22Rv1 (cell line): ENCODE results near the gene NSG1.

Source experiments
- H3K27ac ChIP-seq: fragments of 450-650 bp; 2 replicates; pipeline ENCODE4 v1.5.1; 2017
- ZFX ChIP-seq: fragments of 450-650 bp; IDR thresholded peaks from 2 replicates; pipeline ENCODE4 v1.6.1; 2017; ENCODE audit warnings: antibody characterized with exemption, borderline replicate concordance
- TF ChIP-seq, protein P1 (sequence below): fragments of 450-650 bp; IDR thresholded peaks from 2 replicates; pipeline ENCODE4 v1.5.1; 2017; ENCODE audit warnings: mild to moderate bottlenecking

NSG1 gene

DNA sequence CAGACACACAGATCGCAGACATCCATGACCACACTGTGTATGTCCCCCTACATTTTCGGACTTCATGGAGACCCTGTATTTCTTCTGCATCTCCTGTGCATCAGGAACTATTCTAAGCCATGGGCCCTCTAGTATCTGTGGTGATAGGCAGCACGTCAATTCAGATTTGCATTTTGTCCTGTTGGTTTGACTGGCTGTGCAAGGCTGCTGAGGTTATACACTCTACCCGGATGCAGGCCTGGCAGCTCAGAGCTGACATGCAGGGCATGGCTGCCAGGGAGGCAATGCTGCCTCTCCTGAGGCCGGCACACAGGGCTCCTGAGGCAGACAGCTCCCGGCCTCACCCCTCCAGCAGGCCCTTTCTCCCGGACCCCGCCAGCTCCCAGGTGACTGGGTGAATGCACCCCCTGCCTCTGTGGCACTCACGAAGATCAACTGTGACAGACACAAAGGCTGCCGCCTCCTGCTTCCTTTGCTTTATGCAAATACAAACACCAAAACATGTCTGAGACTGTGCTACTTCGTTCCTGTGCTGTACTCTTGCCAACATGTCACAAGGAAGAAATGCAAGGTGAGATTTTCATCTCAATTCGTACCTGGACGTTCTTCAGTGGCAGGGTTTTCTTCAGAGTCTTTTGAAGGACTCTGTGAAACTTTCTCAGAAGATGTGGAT is 51.0 kb downstream of the NSG1 start:
- no peak overlapping the region for H3K27ac ChIP-seq
- TF ChIP-seq ZFX = no peak
- TF ChIP-seq, protein P1, sequence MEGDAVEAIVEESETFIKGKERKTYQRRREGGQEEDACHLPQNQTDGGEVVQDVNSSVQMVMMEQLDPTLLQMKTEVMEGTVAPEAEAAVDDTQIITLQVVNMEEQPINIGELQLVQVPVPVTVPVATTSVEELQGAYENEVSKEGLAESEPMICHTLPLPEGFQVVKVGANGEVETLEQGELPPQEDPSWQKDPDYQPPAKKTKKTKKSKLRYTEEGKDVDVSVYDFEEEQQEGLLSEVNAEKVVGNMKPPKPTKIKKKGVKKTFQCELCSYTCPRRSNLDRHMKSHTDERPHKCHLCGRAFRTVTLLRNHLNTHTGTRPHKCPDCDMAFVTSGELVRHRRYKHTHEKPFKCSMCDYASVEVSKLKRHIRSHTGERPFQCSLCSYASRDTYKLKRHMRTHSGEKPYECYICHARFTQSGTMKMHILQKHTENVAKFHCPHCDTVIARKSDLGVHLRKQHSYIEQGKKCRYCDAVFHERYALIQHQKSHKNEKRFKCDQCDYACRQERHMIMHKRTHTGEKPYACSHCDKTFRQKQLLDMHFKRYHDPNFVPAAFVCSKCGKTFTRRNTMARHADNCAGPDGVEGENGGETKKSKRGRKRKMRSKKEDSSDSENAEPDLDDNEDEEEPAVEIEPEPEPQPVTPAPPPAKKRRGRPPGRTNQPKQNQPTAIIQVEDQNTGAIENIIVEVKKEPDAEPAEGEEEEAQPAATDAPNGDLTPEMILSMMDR = no peak

DNA sequence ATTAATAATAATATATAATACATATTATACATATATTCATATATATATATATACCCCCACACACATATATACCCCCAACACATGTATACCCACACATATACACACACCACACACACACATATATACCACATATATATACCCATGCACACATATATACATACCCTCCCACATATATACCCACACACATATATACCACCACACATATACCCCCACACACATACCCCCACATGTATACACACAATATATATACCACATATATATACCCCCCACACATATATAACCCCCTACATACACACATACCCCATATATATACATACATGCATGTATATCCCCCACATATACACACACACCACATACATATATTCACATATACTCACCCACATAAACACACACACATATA is 52.0 kb downstream of the NSG1 start:
- H3K27ac ChIP-seq = no peak overlapping the region
- no peak for TF ChIP-seq ZFX
- TF ChIP-seq, protein P1 = no peak

DNA sequence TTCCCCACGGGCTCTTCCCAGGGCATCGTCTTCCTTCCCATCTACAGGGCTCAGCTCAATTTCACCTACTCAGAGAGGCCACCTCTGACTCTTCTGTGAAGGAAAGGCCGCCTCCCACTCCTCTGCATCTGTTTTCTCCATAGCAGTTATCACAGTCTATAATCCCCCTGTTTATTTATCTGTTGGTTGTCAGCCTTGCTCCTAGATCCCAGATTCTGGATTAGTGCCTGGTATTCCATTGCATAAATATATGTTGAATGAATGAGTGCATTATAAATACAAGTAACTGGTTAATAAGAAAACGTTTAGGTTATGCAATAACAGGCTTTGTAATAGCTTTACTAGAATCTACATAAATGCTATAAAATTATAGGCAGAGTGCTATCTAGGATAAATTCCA is 52.9 kb downstream of the NSG1 start:
- H3K27ac ChIP-seq = no peak overlapping the region

DNA sequence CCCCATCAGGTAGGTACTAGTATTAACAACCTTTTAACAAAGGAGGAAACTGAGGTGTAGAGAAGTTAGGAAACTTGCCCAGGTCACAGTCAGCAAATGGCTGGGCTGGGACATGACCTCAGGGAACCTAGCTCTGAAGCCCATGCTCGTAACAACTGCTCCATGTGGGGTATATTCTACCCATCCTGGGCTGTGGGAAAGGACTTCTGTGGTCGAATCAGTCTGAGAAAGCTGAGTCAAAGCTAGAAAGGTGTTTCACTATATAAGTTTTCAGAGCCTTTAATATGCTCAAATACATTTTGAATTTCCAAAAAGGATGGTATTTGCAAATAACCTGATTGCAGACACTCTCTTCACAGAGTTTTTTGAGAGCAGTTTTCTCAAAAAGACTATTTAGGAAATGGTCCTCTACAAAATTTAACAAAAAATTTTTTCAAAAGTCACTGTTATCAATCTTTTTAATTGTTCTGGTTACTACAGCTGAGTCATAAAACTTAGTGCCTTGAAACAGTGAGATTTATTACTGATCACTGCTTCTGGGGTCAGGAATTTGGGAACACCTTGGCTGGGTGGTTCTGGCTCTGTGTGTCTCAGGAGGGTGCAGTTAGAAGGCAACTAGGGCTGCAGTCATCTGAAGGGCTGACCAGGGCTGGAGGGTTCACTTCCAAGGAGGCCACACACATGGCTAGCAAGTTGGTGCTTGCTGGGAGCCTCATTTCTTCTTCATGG is 53.6 kb downstream of the NSG1 start:
- TF ChIP-seq, protein P1 = no peak
- TF ChIP-seq ZFX = no peak
- no peak overlapping the region for H3K27ac ChIP-seq

More for the DNA sequence above, 52.9 kb downstream of the NSG1 start:
- TF ChIP-seq ZFX = no peak
- TF ChIP-seq, protein P1 = no peak

DNA sequence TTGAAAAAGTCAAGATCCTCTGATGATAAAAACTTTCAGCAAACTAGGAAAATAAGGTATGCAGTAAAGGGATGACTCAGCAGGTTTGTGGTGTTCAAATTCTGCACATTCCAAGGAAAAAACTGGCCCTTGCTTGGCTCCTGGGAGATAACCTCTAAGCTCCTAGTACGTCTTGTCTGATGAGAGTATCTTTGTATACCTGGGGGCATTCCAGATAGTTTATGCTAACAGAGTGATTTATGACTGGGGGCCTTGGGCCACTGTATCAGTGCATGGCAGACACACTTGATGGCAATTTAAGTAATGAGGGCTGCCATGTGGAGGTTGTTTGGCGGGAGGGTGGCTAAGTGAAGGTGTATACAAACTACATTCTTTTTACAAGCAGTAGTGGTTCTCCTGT is 56.9 kb downstream of the NSG1 start:
- H3K27ac ChIP-seq = no peak overlapping the region
- no peak for TF ChIP-seq ZFX
- TF ChIP-seq, protein P1 = no peak

DNA sequence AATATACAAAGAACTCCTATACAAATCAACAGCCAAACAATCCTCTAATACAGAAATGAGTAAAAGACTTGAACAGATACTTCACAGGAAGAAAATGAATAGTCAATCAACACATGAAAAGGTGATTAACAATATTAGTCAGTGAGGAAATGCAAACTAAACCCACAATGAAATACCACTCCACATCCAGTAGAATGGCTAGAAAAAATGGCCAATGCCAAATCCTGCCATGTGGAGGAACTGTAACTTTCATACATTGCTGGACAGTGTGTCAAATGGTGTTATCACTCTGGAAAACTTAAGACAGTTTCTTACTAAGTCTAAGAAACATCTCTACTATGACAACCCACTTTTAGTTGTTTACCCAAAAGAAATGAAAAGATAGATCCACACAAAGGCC is 59.5 kb downstream of the NSG1 start:
- TF ChIP-seq, protein P1 = no peak
- no peak for TF ChIP-seq ZFX
- H3K27ac ChIP-seq = no peak overlapping the region

DNA sequence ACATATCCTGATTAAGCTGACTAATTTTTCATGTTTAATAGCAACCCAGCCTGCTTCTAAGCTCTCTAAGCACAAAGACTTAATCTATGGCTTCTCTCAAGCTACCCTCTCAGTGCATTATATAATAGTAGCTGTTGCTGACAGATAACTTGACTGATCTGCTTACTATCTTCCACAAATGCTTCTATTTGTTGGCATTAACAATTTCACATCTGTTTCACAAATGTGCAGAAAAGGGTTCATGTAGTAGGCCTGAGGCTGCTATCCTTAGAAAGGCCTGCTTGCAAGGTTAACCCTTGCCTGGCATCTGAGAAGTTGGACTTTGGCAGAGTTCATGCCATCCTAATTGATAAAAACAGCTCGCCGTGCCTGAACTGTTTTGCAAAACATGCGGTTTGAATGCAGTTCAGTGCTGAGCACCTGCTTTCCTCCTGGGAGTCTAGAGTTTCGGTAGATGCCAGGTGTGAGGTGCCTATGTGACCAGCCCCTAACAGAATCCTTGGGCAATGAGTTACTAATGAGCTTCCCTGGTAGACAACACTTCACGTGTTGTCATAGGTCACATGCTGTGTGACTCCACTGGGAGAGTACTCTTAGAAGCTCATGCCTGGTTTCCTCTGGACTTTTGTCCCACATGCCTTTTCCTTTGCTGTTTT is 68.4 kb downstream of the NSG1 start:
- no peak overlapping the region for H3K27ac ChIP-seq

More for the DNA sequence above, 68.4 kb downstream of the NSG1 start:
- TF ChIP-seq, protein P1 = no peak
- TF ChIP-seq ZFX = no peak
